GM08714 (cell line): ENCODE measurements around the gene LINC01488.

Experiments used
- H3K4me3 ChIP-seq: fragments of 200-500 bp; sonication (Bioruptor generic); 2 replicates; pipeline ENCODE4 v1.5.1; 2014; ENCODE audit warnings: mild to moderate bottlenecking, low read length, inconsistent platforms
- ZNF274 ChIP-seq: IDR thresholded peaks from 2 replicates; pipeline ENCODE4 v1.6.1; 2012; ENCODE audit warnings: mild to moderate bottlenecking, low read depth, low read length

The LINC01488 gene

GRCh38 chr11:69452206-69452987, 29.1 kb upstream of the LINC01488 start:
- no peak for TF ChIP-seq ZNF274
- H3K4me3 ChIP-seq, result no peak overlapping the region

DNA sequence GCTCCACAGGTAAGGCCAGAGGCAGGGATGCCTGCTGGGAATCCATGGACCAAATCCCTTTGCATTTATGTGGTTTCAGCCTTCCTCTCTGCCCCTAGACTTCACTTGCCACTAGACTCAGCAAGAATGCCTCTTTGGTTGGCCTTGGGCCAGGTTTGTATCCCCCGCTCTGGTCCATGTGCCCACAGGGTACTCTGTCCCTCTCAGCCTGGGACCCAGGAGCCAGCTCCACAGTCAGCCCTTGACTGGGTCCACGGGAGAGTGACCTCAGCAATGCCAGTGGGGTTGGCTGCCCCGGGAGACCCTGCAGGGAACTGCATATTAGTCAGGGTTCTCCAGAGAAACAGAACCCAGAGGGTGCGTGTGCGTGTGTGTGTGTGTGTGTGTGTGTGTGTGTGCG, 28.3 kb upstream of the LINC01488 start:
- no peak for TF ChIP-seq ZNF274

GRCh38 chr11:69454018-69454417, 27.4 kb upstream of the LINC01488 start:
- no peak for TF ChIP-seq ZNF274
- H3K4me3 ChIP-seq, result no peak overlapping the region

More for the DNA sequence above, 28.3 kb upstream of the LINC01488 start:
- no peak overlapping the region for H3K4me3 ChIP-seq

DNA sequence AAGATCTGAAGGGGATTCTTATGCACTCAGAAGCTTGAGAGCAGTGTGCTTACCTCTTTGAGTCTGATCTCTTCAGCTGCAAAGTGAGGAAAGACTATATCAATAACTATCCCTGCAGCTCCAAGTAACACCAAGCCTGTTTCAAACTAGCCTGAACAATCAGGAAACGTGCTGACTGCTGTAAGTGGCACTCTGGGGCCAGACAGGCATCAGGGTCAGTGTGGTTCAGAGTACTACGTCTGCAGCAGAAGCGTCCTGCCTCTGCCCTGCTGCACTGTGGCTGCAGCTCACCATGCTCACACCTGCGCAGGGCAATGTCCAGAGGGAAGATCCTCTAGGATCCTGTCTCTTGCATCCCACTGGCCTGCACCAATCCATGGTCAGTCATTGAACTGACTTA, 25.5 kb upstream of the LINC01488 start:
- TF ChIP-seq ZNF274, result no peak
- no peak overlapping the region for H3K4me3 ChIP-seq

DNA sequence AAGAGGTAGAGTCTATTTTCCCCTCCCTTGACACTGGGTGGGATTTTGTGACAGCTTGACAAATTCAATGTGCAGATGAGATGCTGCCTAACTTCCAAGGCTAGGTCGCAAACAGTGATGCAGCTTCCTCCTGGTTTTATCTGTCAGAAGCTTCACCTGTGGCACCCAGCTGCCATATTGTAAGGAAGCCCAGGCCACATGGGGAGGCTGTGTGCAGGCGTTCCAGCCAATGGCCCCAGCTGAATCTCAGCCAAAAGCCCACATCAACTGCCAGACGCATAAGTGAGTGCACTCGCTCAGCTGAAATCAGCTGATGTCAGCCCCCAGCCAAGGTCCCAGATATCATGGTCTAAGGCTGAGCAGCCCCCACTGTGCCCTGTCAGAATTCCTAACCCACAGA, 24.8 kb upstream of the LINC01488 start:
- H3K4me3 ChIP-seq, result no peak overlapping the region
- TF ChIP-seq ZNF274, result no peak

GRCh38 chr11:69459848-69460539, 21.5 kb upstream of the LINC01488 start:
- no peak overlapping the region for H3K4me3 ChIP-seq
- TF ChIP-seq ZNF274, result no peak

DNA sequence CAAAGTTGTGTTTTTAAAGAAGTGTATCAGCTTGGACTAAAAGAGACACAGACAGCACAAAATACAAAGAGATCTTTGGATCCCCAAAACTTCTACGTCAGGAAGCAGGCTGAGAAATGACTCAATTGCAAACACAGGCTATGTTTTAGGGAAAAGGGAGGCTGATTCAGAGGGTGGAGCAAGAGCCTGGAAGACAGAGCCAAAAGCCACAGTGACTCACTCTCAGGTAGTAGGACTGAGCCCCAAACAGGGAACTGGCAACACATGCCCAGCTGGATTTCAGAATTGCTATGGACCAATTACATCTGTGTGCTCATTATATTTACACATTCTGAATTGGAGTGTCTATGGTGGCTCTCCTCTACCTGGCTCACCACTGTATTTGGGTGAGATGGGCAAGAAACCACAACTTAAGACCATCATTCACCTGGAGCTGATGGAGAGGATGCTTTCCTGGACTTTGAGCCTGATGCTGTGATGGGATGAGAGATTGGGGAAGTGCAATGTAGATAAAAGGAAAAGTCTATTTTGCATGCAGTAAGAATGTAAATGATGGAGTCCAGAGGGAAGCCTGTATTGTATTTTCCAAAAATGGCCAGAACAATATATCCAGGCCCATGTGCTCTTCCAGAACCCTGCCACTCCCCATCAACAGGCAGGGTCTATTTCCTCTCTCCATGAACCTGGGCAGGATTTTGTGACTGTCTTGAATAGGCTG, 20.8 kb upstream of the LINC01488 start:
- H3K4me3 ChIP-seq, result no peak overlapping the region
- no peak for TF ChIP-seq ZNF274

DNA sequence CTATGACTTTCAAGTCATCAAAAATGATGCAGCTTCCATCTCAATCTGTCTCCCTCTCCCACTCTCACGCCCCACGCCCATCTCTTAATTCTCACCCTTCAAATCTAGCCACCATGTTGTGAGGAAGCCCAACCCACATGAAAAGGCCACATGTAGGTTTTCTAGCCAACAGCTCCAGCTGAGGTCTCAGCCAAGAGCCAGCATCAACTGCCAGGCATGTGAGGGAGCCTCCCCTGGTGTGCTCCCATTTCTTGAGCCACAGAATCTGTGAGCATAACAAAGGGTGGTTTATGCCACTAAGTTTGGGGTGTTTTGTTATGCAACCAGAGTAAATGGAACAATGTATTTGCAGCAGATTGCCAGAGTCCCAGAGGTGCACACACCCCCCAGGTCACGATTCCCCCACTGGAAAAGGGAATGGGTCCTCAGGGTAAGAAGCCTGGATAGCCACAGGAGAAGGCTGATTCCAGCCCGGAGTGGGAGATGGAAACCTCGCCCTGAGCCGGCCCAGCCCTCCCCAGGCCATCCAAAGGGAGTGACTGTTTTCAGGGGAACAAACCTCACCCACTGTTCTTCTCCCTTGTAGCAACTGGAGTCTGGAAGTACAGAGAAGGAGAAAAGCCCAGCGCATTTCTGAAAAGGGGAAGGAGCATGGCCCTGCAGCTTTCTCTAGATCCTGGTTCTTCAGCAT, 20.0 kb upstream of the LINC01488 start:
- no peak overlapping the region for H3K4me3 ChIP-seq
- no peak for TF ChIP-seq ZNF274

GRCh38 chr11:69462106-69462951, 19.1 kb upstream of the LINC01488 start:
- no peak for TF ChIP-seq ZNF274

GRCh38 chr11:69463181-69463994, 18.1 kb upstream of the LINC01488 start:
- no peak for TF ChIP-seq ZNF274
- no peak overlapping the region for H3K4me3 ChIP-seq

More at GRCh38 chr11:69462106-69462951, 19.1 kb upstream of the LINC01488 start:
- H3K4me3 ChIP-seq, result no peak overlapping the region

- TF ChIP-seq ZNF274, result no peak
- H3K4me3 ChIP-seq, result no peak overlapping the region
Measured at GRCh38 chr11:69463995-69464960, 17.2 kb upstream of the LINC01488 start.
